SJCRH30 (cell line): Measurements from ENCODE around the gene AGBL1. TPM values are rescaled to one million over a fixed set of nuclear protein-coding genes. Genes with fewer than 3 reads are reported as not detected.
A peak's percentile ranks its signal among the peaks of the same experiment; 100 is the strongest.

Experiments used
- DNase-seq, 2 experiments: peaks; one replicate each; pipeline ENCODE4 v3.0.0-alpha.2; 2015 to 2020
- H3K27ac ChIP-seq: fragments of 250-450 bp; sonication (Bioruptor Pico); 2 replicates; pipeline ENCODE4 v1.5.1; 2020; ENCODE audit warnings: mild to moderate bottlenecking, moderate library complexity
- H3K27me3 ChIP-seq: fragments of 250-450 bp; sonication (Bioruptor Pico); 2 replicates; pipeline ENCODE4 v1.5.1; 2020; ENCODE audit warnings: mild to moderate bottlenecking, moderate library complexity
- H3K36me3 ChIP-seq: fragments of 250-450 bp; sonication (Bioruptor Pico); 2 replicates; pipeline ENCODE4 v1.5.1; 2020; ENCODE audit warnings: mild to moderate bottlenecking, moderate library complexity
- H3K4me1 ChIP-seq: fragments of 250-450 bp; sonication (Bioruptor Pico); 2 replicates; pipeline ENCODE4 v1.5.1; 2020; ENCODE audit warnings: mild to moderate bottlenecking, moderate library complexity
- H3K4me3 ChIP-seq: fragments of 250-450 bp; sonication (Bioruptor Pico); 2 replicates; pipeline ENCODE4 v1.5.1; 2020; ENCODE audit warnings: mild to moderate bottlenecking, moderate library complexity
- H3K9me3 ChIP-seq: fragments of 250-450 bp; sonication (Bioruptor Pico); replicated peaks from 2 replicates; pipeline ENCODE4 v1.5.1; 2020; ENCODE audit warnings: mild to moderate bottlenecking, moderate library complexity
- total RNA-seq: library from RNA; depleted of rRNA; stranded (reverse); fragments of >200 nt; shearing (Covaris generic); gene quantifications from 2 replicates; pipeline ENCODE4 v1.2.3, GENCODE V29; 2014

The AGBL1 gene
- total RNA-seq, 1 experiment from 2014 or later: not detected

DNA sequence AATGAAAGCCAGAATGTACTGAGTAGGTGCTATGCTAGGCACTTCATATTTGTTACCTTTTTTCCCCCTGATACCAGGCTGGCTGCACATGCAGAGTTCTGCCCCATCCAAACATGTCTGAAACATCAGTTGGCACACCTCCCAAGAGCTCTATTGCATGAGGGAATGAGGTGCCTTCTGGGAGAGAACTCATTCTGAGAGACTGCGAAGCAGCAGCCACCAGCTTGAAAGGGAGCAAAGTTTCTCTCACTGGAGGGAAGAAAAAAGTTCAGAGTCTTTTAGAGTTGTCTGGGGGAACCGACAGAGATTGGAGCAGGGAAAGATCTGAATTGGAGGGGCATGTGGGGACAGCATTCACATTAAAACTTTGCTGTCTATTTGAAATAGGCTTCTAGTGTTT is 84.1 kb downstream of the AGBL1 start:
- no peaks in the 10 kb centered on the region for H3K36me3 ChIP-seq
- no peaks in the 10 kb centered on the region for H3K9me3 ChIP-seq
- peaks cover 4% of the 10 kb centered on the region; the same call in 1 of the 2 replicates for H3K4me1 ChIP-seq
- no peak overlapping the region for H3K4me3 ChIP-seq
- H3K27me3 ChIP-seq: no peaks in the 10 kb centered on the region
- DNase-seq: no peak
- H3K27ac ChIP-seq: no peak overlapping the region

DNA sequence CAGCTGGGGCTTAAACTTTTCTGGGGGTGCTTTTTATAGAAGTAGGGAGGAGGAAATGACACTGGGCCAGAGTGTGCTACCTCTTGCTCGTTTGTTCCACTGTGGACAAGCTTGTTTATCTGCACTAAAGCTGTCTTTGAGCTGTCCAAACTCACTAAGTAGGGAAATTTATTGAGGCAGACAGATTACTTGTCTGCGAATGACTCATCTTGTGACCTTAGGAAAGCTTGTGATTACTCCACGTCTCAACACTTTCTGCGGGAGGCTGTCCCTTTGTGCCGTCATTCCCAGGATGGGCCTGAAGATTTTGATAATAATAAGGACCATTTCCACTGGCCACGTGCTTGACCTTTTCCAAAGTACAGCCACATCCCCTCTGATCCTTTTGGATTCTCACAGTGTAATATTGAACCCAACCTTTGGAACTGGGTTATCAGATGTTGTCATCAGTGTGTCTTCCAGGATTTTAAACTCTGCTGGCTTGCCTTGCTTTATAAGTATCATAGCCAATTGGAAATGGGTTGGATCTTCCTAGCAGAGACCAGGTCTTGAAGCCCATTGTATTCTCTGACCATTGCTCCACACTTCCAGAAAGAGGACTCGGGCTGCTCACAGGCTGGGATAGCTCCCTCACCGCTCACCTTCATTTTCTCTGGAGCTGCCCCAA is 84.7 kb downstream of the AGBL1 start:
- no peak overlapping the region for H3K4me3 ChIP-seq

GRCh38 chr15:86165265-86166211 is 85.9 kb downstream of the AGBL1 start:
- H3K4me1 ChIP-seq: peaks cover 4% of the 10 kb centered on the region; the same call in 1 of the 2 replicates
- DNase-seq: peak in 1 of 2 experiments; percentile 24
- H3K27ac ChIP-seq: no peak overlapping the region
- no peak overlapping the region for H3K4me3 ChIP-seq
- H3K36me3 ChIP-seq: no peaks in the 10 kb centered on the region
- no peaks in the 10 kb centered on the region for H3K27me3 ChIP-seq
- no peaks in the 10 kb centered on the region for H3K9me3 ChIP-seq

More for the DNA sequence above, 84.7 kb downstream of the AGBL1 start:
- Histone ChIP-seq H3K27me3 (no peaks in the 10 kb centered on the region), H3K4me1 (peaks cover 4% of the 10 kb centered on the region; the same call in 1 of the 2 replicates), H3K9me3 (no peaks in the 10 kb centered on the region), H3K27ac (no peak overlapping the region), H3K36me3 (no peaks in the 10 kb centered on the region)
- no peak for DNase-seq

- no peak for DNase-seq
- no peaks in the 10 kb centered on the region for H3K36me3 ChIP-seq
- H3K27me3 ChIP-seq: no peaks in the 10 kb centered on the region
- no peaks in the 10 kb centered on the region for H3K4me1 ChIP-seq
- H3K9me3 ChIP-seq: no peaks in the 10 kb centered on the region
- H3K4me3 ChIP-seq: no peak overlapping the region
- H3K27ac ChIP-seq: no peak overlapping the region
These were observed 88.2 kb downstream of the AGBL1 start for GRCh38 chr15:86167841-86168240.

- Histone ChIP-seq H3K9me3 (no peaks in the 10 kb centered on the region), H3K4me1 (peaks cover 11% of the 10 kb centered on the region), H3K36me3 (no peaks in the 10 kb centered on the region; the same call in 1 of the 2 replicates), H3K27ac (no peak overlapping the region), H3K27me3 (no peaks in the 10 kb centered on the region), H3K4me3 (no peak overlapping the region)
- peak in 1 of 2 experiments; percentile 6 for DNase-seq
These were observed 99.2 kb downstream of the AGBL1 start for GRCh38 chr15:86178845-86179244.

DNA sequence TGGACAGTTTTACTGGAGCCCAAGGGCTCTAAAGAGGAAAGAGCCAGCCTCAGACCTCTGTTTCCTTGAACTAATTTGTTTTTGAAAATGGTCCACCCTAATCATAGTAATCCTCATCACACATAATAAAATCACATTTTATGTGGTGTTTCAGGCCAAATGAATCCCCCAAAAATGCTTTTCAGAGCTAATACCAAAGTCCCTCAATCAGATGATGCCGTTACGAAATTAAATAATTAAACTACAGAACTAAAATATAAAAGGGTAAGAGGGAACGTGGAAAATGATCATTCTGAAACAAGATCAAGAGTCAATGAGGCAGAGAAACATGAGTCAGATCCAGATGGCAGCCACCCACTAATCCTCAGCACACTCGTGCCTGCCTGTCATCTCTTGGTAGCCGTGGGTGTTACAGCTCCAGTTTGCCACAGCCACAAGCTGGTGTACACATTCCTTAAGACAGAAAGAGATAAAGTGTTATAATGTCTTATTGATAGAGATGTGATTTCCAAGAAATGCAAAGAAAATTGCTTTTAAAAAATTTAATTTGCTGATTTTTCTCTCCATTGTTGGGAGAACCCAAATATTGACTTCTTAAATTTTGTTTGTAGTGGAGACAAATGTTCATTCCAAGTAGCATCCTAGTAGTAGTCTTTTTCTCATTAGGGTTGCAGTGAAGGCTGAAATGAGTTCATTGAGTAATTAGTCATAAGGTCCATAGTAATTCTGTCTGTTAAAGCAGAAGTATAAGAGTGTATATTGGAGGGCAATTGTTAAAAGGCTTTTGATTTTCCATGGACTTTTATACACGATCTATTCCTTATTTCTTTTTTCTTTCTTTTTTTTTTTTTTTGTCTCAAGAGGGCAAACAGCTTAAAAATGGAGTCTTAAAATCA is 104.2 kb downstream of the AGBL1 start:
- peak; percentile 75 to 87 for DNase-seq
- Histone ChIP-seq H3K4me1 (peaks cover 16% of the 10 kb centered on the region), H3K27ac (peak overlapping the region; percentile 59), H3K4me3 (peak overlapping the region; percentile 18; the same call in 1 of the 2 replicates), H3K27me3 (no peaks in the 10 kb centered on the region; the same call in 1 of the 2 replicates), H3K9me3 (peaks cover 2% of the 10 kb centered on the region; the same call in 1 of the 2 replicates), H3K36me3 (no peaks in the 10 kb centered on the region; the same call in 1 of the 2 replicates)

- no peak for DNase-seq
These were observed 114.2 kb downstream of the AGBL1 start for GRCh38 chr15:86193716-86194380.

DNA sequence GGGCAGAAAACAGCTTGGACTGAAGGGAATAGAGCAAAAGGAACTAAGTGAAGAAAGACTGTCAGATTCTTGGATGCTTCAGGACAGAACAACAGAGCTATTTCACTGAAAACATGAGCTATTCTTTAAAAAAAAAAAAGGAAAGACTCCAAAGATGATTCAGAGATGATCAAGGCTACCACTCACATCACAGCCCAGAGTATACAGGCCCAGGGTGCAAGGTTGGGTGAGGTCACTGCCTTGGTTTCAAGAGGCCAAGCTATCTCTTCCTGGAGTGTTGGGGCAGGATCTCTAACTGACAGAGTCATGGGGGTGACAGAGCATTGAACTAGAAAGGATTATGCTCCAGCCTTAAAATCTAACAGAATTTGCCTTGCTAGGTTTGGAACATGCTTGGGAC is 118.1 kb downstream of the AGBL1 start:
- no peak for DNase-seq
- no peak overlapping the region for H3K27ac ChIP-seq
- H3K4me3 ChIP-seq: no peak overlapping the region
- H3K27me3 ChIP-seq: no peaks in the 10 kb centered on the region
- no peaks in the 10 kb centered on the region for H3K4me1 ChIP-seq
- no peaks in the 10 kb centered on the region for H3K36me3 ChIP-seq
- H3K9me3 ChIP-seq: no peaks in the 10 kb centered on the region

More at GRCh38 chr15:86193716-86194380, 114.2 kb downstream of the AGBL1 start:
- Histone ChIP-seq H3K27me3 (no peaks in the 10 kb centered on the region), H3K9me3 (no peaks in the 10 kb centered on the region), H3K4me3 (no peak overlapping the region), H3K27ac (no peak overlapping the region), H3K36me3 (no peaks in the 10 kb centered on the region), H3K4me1 (peaks cover 3% of the 10 kb centered on the region)

GRCh38 chr15:86199467-86200145 is 119.9 kb downstream of the AGBL1 start:
- no peaks in the 10 kb centered on the region for H3K27me3 ChIP-seq
- no peaks in the 10 kb centered on the region for H3K36me3 ChIP-seq
- no peak overlapping the region for H3K27ac ChIP-seq
- no peaks in the 10 kb centered on the region for H3K9me3 ChIP-seq
- no peak overlapping the region for H3K4me3 ChIP-seq
- H3K4me1 ChIP-seq: no peaks in the 10 kb centered on the region
- DNase-seq: no peak

DNA sequence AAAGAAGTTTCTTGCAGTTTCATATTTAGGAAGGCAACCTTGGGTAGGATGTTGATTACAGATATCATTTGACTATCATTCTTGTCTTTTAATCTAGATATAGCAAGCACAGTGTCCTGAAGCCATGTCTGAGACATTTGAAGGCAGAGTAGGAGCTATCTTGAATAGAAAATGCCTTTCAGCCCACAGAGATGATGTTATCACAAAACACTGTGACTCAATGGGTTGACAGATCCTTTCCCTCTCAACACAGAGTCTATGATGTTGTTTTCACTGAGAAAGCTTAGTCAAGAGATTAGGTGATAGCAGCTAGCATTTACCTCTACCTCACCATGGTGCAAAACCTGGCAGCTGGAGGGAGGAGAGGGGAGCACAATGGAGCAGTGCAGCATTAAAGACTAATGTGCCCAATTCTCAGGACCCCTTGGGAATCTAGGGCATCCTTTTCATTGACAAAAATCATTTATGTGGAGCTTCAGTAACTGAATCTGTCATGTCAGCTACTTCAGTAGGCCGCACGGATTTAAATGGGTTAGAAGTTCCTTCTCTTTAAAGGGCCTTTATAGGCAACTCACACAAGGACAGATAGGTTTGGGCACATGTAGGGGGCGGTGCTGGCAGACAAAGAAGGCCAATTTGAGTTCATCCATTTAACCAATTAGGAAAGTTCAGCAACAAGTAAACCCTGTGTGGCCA is 121.8 kb downstream of the AGBL1 start:
- Histone ChIP-seq H3K27me3 (no peaks in the 10 kb centered on the region), H3K4me1 (no peaks in the 10 kb centered on the region), H3K36me3 (no peaks in the 10 kb centered on the region), H3K27ac (no peak overlapping the region), H3K9me3 (no peaks in the 10 kb centered on the region), H3K4me3 (no peak overlapping the region)
- DNase-seq: no peak

GRCh38 chr15:86203462-86203861 is 123.8 kb downstream of the AGBL1 start:
- Histone ChIP-seq H3K36me3 (no peaks in the 10 kb centered on the region), H3K4me3 (no peak overlapping the region), H3K27ac (no peak overlapping the region), H3K9me3 (no peaks in the 10 kb centered on the region), H3K27me3 (no peaks in the 10 kb centered on the region), H3K4me1 (no peaks in the 10 kb centered on the region)
- no peak for DNase-seq

DNA sequence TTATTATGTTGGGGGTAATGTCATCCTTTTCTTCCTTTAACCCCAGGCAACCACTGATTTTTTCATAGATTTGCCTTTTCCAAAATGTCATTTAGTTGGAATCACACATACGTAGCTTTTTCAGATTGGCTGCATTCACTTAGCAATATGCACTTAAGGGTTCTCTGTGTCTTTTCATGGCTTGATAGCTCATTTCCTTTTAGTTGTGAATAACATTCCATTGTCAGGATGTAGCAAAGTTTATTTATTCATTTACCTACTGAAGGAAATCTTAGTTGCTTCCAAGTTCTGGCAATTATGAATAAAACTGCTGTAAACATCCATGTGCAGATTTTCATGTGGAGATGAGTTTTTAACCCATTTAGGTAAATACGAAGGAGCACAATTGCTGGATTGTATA is 125.4 kb downstream of the AGBL1 start:
- H3K9me3 ChIP-seq: no peaks in the 10 kb centered on the region
- H3K27me3 ChIP-seq: no peaks in the 10 kb centered on the region
- no peak for DNase-seq
- H3K4me3 ChIP-seq: no peak overlapping the region
- H3K36me3 ChIP-seq: no peaks in the 10 kb centered on the region
- H3K27ac ChIP-seq: no peak overlapping the region
- no peaks in the 10 kb centered on the region for H3K4me1 ChIP-seq

DNA sequence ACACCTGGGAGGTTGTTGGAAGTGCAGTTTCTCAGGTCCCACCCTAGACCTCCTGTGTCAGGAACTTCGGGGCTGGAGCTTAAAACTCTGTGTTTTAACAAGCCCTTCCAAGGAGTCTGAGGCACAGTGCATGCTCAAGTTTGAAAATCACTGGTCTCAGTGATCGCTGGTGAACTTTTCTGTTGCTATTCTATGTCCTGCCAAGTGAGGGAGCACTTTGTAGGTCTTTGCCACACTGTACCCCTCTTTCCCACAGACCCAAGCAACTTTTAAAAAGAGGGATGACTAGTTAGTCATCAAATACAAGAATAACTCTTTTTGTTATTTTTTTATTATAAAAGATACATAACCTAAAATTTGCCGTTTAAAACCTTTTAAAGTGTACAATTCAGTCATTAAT is 133.7 kb downstream of the AGBL1 start:
- Histone ChIP-seq H3K4me1 (no peaks in the 10 kb centered on the region), H3K4me3 (no peak overlapping the region), H3K9me3 (peaks cover 3% of the 10 kb centered on the region), H3K27me3 (no peaks in the 10 kb centered on the region), H3K27ac (no peak overlapping the region), H3K36me3 (no peaks in the 10 kb centered on the region)
- no peak for DNase-seq
